Measurements from ENCODE around the gene TXLNB.

The TXLNB gene

GRCh38 chr6:139205843-139206242, 86.0 kb downstream of the TXLNB start:
- ChIA-PET POLR2A (no interaction called here), CTCF (no interaction called here)
- Histone ChIP-seq H3K27ac (ENCODE audit: extremely low read depth, low read depth, low read length) (no peak overlapping the region), H3K4me1 (ENCODE audit: control insufficient read depth, insufficient read depth, low read length) (no peaks in the 10 kb centered on the region), H3K9me3 (ENCODE audit: control insufficient read depth, insufficient read depth, low read depth, low read length) (no peaks in the 10 kb centered on the region; the same call in 1 of the 2 replicates), H3K4me3 (ENCODE audit: low read depth, low read length) (no peak overlapping the region), H3K36me3 (ENCODE audit: control insufficient read depth in 2 of 2, insufficient read depth in 1 of 2, low read length in 2 of 2) (no peaks in the 10 kb centered on the region)
- no peak for TF ChIP-seq GLI4 (tag by site-specific recombination; IDR thresholded peaks at IDR 0.05)
- peak; percentile 76 for TF ChIP-seq TRIM28 (IDR thresholded peaks at IDR 0.05; ENCODE audit: borderline replicate concordance, low read length)
- no peak for TF ChIP-seq ZNF214 (tag by site-specific recombination; IDR thresholded peaks at IDR 0.05; ENCODE audit: borderline replicate concordance)
- TF ChIP-seq SETDB1 (IDR thresholded peaks at IDR 0.05; ENCODE audit: insufficient read length, low read length), result peak; percentile 96
- TF ChIP-seq ZNF362 (tag by site-specific recombination; IDR thresholded peaks at IDR 0.05), result no peak

GRCh38 chr6:139204978-139205377, 86.8 kb downstream of the TXLNB start:
- H3K4me1 ChIP-seq (ENCODE audit: control insufficient read depth, insufficient read depth, low read length), result no peaks in the 10 kb centered on the region
- TF ChIP-seq ZNF174 (tag by site-specific recombination; IDR thresholded peaks at IDR 0.05), result no peak
- no peak for TF ChIP-seq ZNF548 (tag by site-specific recombination; IDR thresholded peaks at IDR 0.05)
- no peak for TF ChIP-seq ZBTB10 (tag by site-specific recombination; IDR thresholded peaks at IDR 0.05)
- no peaks in the 10 kb centered on the region for H3K36me3 ChIP-seq (ENCODE audit: control insufficient read depth in 2 of 2, insufficient read depth in 1 of 2, low read length in 2 of 2)
- H3K4me3 ChIP-seq (ENCODE audit: low read depth, low read length), result no peak overlapping the region
- ChIA-PET CTCF (interaction anchor here (0.6 to 1.4 kb wide), 2 partner anchors 14 to 160 kb away, joined by 3 to 7 read pairs; no protein-coding TSS in a partner anchor), POLR2A (no interaction called here)
- no peaks in the 10 kb centered on the region; the same call in 1 of the 2 replicates for H3K9me3 ChIP-seq (ENCODE audit: control insufficient read depth, insufficient read depth, low read depth, low read length)
- H3K27ac ChIP-seq (ENCODE audit: extremely low read depth, low read depth, low read length), result no peak overlapping the region

- TF ChIP-seq YY1 (tag by site-specific recombination; IDR thresholded peaks at IDR 0.05) (no peak), ZNF549 (tag by site-specific recombination; IDR thresholded peaks at IDR 0.05) (peak; percentile 99), ZNF707 (tag by site-specific recombination; IDR thresholded peaks at IDR 0.05) (no peak)
- H3K36me3 ChIP-seq (ENCODE audit: control insufficient read depth in 2 of 2, insufficient read depth in 1 of 2, low read length in 2 of 2), result no peaks in the 10 kb centered on the region
- no peak overlapping the region for H3K27ac ChIP-seq (ENCODE audit: extremely low read depth, low read depth, low read length)
- H3K4me3 ChIP-seq (ENCODE audit: low read depth, low read length), result no peak overlapping the region
- no peaks in the 10 kb centered on the region for H3K4me1 ChIP-seq (ENCODE audit: control insufficient read depth, insufficient read depth, low read length)
- CTCF ChIA-PET, result interaction anchor here (1.1 to 1.5 kb wide), 2 partner anchors 18 to 29 kb away, joined by 3 to 5 read pairs; no protein-coding TSS in a partner anchor
- POLR2A ChIA-PET, result no interaction called here
- no peaks in the 10 kb centered on the region; the same call in 1 of the 2 replicates for H3K9me3 ChIP-seq (ENCODE audit: control insufficient read depth, insufficient read depth, low read depth, low read length)
Measured at GRCh38 chr6:139201378-139201777, 90.4 kb downstream of the TXLNB start.

GRCh38 chr6:139198529-139199288, 93.1 kb downstream of the TXLNB start:
- Histone ChIP-seq H3K36me3 (ENCODE audit: control insufficient read depth in 2 of 2, insufficient read depth in 1 of 2, low read length in 2 of 2) (no peaks in the 10 kb centered on the region), H3K27ac (ENCODE audit: extremely low read depth, low read depth, low read length) (no peak overlapping the region), H3K4me3 (ENCODE audit: low read depth, low read length) (no peak overlapping the region), H3K9me3 (ENCODE audit: control insufficient read depth, insufficient read depth, low read depth, low read length) (no peaks in the 10 kb centered on the region), H3K4me1 (ENCODE audit: control insufficient read depth, insufficient read depth, low read length) (no peaks in the 10 kb centered on the region)
- TF ChIP-seq ZNF555 (tag by site-specific recombination; conservative IDR thresholded peaks at IDR 0.05) (no peak), ZIC2 (tag by site-specific recombination; IDR thresholded peaks at IDR 0.05) (peak; percentile 33; the same call in 1 of the 2 replicates)
- ChIA-PET POLR2A (no interaction called here), CTCF (interaction anchor here (0.9 to 1.3 kb wide), 3 partner anchors 19 to 166 kb away, joined by 4 to 6 read pairs (median 4); no protein-coding TSS in a partner anchor)

Data from HEK293 (cell line).